HG02571 (cell line): Measurements from ENCODE around the gene RFFL.
"Not testable (repeated sequence)": the region's sequence is repeated elsewhere in the genome, so short reads cannot be mapped to it uniquely, and the experiment has no call there.

ENCODE experiments used
- ATAC-seq: cut with Tn5 transposase; IDR thresholded peaks from one replicate; pipeline ENCODE4 v1.9.1; 2021; ENCODE audit warnings: mild to moderate bottlenecking, moderate library complexity; ENCODE audit not compliant: unreplicated experiment

Gene RFFL

GRCh38 chr17:35050170-35050569 is 13.3 kb downstream of the RFFL start:
- ATAC-seq: no peak

DNA sequence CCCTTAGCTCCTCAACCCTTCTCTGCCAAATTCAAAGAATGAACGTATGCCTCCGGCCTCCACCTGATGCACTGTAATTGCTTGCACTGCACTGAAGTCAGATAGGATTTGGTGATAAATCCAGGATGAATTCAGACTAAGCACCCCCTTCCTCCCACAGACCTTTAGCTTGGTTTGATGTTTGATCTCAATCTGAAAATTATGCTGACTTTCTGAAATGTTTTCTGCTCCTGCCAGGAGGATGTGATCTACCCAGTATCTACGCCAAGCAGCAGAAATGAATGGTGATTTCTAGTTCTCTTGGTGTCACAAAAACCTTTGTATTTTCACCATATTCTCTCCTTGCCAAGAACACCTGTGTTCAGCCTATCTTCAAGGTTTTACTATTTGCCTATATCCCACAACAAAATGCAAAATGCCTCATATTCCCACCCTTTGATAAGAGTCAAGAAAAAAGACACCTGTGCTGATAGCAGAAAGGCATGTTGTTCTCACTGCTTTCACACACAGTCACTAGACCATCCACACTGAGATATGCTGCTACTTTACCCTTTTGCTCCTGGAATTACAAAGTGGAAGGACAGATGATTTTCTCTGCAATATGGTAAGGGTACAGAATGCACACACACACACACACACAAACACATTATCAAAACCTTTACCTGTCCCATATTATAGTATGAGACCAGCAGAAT is 14.7 kb downstream of the RFFL start:
- ATAC-seq: no peak

- ATAC-seq: no peak
Measured at GRCh38 chr17:35046740-35047283, 16.7 kb downstream of the RFFL start.

- no peak for ATAC-seq
Measured at GRCh38 chr17:35046245-35046644, 17.3 kb downstream of the RFFL start.

DNA sequence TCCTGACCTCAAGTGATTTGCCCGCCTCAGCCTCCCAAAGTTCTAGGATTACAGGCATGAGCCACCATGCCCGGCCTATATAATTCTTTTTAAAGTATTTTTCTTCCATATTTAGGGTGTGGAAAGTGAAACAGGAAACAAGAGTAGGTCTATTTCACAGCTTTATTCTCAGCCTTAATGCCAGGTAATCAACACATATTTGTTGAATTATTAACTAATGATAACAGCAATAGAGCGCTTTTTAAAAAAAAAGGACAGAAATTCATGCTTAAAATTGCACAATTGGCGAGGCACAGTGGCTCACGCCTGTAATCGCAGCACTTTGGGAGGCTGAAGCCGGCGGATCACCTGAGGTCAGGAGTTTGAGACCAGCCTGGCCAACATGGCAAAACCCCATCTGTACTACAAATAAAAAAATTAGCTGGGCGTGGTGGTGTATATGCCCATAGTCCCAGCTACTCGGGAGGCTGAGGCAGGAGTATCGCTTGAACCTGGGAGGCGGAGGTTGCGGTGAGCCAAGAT is 18.0 kb downstream of the RFFL start:
- not testable (repeated sequence) for ATAC-seq

DNA sequence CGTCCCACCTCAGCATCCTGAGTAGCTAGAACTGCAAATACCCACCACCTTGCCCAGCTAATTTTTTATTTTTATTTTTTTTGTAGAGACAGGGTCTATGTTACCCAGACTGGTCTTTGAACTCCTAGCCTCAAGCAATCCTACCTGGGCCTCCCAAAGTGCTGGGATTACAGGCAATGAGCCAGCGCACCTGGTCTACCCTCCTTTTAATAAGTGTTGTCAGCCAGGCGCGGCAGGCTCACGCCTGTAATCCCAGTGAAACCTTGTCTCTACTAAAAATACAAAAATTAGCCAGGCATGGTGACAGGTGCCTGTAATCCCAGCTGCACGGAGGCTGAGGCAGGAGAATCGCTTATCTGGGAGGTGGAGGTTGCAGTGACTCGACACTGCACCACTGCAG is 19.3 kb downstream of the RFFL start:
- no peak for ATAC-seq

- ATAC-seq: no peak
Measured at GRCh38 chr17:35041390-35041789, 22.1 kb downstream of the RFFL start.

GRCh38 chr17:35038453-35038852 is 25.1 kb downstream of the RFFL start:
- ATAC-seq: no peak

DNA sequence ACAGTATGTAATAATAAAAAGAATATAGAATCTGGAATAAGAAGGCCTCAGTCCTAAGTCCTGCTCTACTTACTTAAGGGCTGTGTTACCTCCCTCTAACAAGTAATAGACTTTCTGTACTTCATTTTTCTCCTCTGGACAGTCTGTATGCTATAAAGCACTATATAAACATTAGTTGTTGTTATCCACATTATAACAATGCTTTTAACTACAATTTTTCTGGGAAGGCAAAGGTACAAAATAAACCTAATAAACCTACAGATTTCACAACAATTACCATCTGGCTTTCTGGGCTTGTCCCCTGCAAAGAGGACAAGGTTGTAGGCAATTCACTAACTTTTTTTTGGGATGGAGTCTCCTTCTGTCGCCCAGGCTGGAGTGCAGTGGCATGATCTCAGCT is 32.7 kb downstream of the RFFL start:
- no peak for ATAC-seq

GRCh38 chr17:35028531-35029262 is 34.8 kb downstream of the RFFL start:
- no peak for ATAC-seq

DNA sequence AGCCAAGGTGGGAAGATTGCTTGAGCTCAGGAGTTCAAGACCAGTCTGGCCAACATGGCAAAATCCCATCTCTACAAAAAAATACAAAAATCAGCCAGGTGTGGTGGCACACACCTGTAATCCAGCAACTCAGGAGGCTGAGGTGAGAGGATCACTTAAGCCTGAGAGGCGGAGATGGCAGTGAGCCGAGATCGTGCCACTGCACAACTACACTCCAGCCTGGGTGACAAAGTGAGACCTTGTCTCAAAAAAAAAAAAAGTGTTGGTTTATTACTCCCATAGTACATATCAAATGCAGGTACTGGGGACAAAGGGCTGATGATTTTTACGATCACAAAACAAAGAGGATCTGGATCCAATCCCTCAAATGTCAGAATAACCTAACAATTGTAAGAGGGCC is 35.4 kb downstream of the RFFL start:
- not testable (repeated sequence) for ATAC-seq

- no peak for ATAC-seq
Measured at GRCh38 chr17:35025541-35025940, 38.0 kb downstream of the RFFL start.

DNA sequence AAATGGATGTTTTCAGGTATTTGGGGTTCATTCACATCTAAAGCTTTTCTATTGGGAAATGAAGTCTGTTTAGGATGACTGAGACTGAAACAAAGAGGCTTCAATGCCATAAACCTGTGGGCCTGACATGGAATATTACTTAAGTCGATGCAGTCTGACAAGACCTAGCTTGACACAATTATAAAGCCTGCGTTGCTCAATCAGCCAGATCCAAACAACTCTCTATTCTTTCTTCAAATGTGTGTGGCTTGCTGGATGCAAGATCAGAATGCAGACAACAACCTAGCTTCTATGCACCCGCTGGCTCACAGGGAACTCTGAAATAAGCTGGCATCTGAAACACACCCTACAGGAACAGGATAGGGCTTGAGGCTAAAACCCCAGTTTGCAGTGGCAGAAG is 40.0 kb downstream of the RFFL start:
- ATAC-seq: no peak

- no peak for ATAC-seq
Measured at GRCh38 chr17:35022536-35023063, 40.9 kb downstream of the RFFL start.

DNA sequence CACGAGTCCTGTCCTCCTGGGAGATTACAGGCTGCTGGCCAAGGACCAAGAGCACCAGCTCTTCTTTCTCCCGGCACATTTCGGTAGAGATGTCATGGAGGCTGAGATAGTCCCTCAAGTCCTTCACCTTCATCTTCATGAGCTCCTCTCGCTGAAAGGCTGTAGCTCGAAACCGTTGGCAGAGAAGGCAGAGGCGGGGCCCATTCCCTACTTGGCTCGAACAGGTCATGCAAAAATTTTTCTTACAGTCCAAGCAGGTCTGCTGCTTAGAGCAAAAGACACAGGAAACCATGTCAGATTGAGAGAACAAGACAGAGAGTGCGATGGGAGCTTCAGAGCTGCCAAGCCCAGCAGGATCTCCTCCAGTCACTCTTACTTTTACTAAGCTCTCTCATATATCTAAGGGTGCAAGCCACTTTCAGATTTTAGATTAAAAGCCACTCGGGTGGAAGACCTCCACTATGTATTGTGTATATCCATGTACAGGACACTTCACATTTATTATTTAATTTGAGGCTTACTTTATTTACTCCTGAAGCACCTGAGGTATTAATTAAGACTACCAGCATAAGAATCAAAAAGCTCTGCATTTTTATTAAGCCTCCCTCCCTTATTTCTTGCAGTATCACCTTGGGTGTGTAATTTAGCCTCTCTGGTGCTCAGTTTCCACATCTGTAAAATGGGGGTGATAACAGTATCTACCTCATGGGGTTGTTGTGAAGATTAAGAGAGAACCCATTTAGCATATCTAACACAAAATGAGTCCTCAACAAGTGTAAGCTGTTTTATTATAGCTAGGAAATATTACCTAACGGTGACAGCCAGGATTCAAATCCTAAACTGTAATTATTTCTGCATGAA is 41.8 kb downstream of the RFFL start:
- ATAC-seq: no peak

DNA sequence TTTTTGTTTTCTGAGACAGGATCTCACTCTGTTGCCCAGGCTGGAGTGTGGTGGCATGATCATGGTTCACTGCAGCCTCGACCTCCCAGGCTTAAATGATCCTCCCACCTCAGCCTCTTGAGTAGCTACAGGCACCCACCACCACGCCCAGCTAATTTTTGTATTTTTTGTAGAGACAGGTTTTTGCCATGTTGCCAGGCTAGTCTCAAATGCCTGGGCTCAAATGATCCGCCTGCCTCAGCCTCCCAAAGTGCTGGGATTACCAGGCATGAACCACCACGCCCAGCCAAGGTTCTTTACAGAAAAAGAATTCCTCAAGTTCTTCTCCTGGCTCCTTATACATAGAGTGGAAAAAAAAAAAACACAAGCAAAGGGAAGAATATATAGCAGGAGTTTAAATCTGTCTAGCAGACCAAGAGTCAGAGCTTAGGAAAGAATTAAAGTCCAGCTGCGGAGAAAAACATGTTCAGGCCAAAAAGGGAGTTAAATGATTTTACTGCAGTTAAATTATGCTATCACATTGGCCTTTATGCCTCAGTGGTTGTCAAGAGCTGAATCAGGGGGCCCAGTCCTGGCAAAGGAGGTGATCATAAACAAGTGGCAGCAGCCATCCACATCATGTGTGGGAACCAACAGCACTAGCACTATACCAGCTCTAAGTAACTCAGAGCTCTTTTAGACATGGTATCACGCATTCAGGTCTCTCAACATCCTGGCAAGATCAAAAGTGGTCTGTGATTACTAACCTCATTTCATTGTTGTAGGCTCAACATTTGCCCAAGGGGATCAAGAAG is 43.9 kb downstream of the RFFL start:
- ATAC-seq: no peak

DNA sequence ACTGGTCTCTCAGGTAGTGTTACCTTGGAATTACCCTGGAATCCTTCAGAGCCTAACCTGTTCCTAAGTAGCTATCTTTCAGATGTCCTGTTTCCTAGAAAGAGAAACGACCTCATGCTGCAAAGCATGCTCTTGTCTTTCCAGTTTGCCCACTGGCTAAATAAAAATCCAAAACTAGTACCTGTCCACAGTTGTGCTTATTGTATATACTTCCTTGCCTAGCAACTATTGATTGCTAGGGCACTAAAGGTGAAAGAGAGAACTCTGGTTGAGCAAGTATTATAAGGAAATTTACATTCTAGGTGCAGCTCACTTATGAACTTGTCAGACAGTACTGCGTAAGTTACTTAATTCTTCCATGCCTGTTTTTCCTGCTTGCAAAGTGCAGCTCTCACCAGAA is 44.7 kb downstream of the RFFL start:
- ATAC-seq: no peak

- no peak for ATAC-seq
Measured at GRCh38 chr17:35017021-35017420, 46.5 kb downstream of the RFFL start.

GRCh38 chr17:35016369-35016768 is 47.1 kb downstream of the RFFL start:
- no peak for ATAC-seq

- no peak for ATAC-seq
Measured at GRCh38 chr17:35011671-35012216, 51.8 kb downstream of the RFFL start.
